GM21390 (cell line): Measurements from ENCODE around the gene NXNL2.

ENCODE experiments used
- ATAC-seq: cut with Tn5 transposase; IDR thresholded peaks from one replicate; pipeline ENCODE4 v1.9.1; 2021; ENCODE audit not compliant: unreplicated experiment

The NXNL2 gene

GRCh38 chr9:88534456-88535225, at the start of gene NXNL2:
TSS of gene NXNL2 (plus strand) at chr9:88535178. CDS start at chr9:88535435, 257 bp downstream.
- no peak for ATAC-seq

GRCh38 chr9:88488166-88488565, 46.8 kb upstream of the NXNL2 start:
- ATAC-seq = no peak

- no peak for ATAC-seq
These were observed 39.8 kb upstream of the NXNL2 start for GRCh38 chr9:88494983-88495721.

- ATAC-seq = no peak
These were observed 37.8 kb upstream of the NXNL2 start for GRCh38 chr9:88497224-88497623.

- ATAC-seq = no peak
These were observed 36.1 kb upstream of the NXNL2 start for GRCh38 chr9:88498880-88499279.

- ATAC-seq = no peak
These were observed 33.9 kb upstream of the NXNL2 start for GRCh38 chr9:88501086-88501485.

GRCh38 chr9:88502552-88503034, 32.4 kb upstream of the NXNL2 start:
- no peak for ATAC-seq

GRCh38 chr9:88503081-88503844, 31.7 kb upstream of the NXNL2 start:
- ATAC-seq = no peak

GRCh38 chr9:88503845-88504764, 30.9 kb upstream of the NXNL2 start:
- no peak for ATAC-seq

GRCh38 chr9:88508326-88508725, 26.7 kb upstream of the NXNL2 start:
- no peak for ATAC-seq

- ATAC-seq = no peak
These were observed 23.1 kb upstream of the NXNL2 start for GRCh38 chr9:88511906-88512305.

GRCh38 chr9:88514247-88514646, 20.7 kb upstream of the NXNL2 start:
- ATAC-seq = no peak

- ATAC-seq = no peak
These were observed 13.7 kb upstream of the NXNL2 start for GRCh38 chr9:88521308-88521707.

- ATAC-seq = no peak
These were observed 12.6 kb upstream of the NXNL2 start for GRCh38 chr9:88522360-88522759.

- no peak for ATAC-seq
These were observed 11.9 kb upstream of the NXNL2 start for GRCh38 chr9:88523056-88523455.

GRCh38 chr9:88524911-88525310, 10.1 kb upstream of the NXNL2 start:
- no peak for ATAC-seq

- no peak for ATAC-seq
These were observed 7.4 kb upstream of the NXNL2 start for GRCh38 chr9:88527618-88528017.

GRCh38 chr9:88528080-88528790, 6.7 kb upstream of the NXNL2 start:
- ATAC-seq = no peak

GRCh38 chr9:88529496-88529895, 5.5 kb upstream of the NXNL2 start:
- ATAC-seq = no peak

- no peak for ATAC-seq
These were observed 4.9 kb upstream of the NXNL2 start for GRCh38 chr9:88530051-88530450.
